Activated T-helper 1 cell treated with anti-CD3 and anti-CD28 coated beads, Interleukin-2, amount 50 U/mL, for 16 hours (primary cell): Measurements from ENCODE around the gene EYS.
"Not testable (repeated sequence)": the region's sequence is repeated elsewhere in the genome, so short reads cannot be mapped to it uniquely, and the experiment has no call there.

Experiments
- DNase-seq, 2 donors: peaks; one replicate each; pipeline ENCODE4 v3.0.0-alpha.2; 2020; ENCODE audit warnings: low read depth in 1 of 2, low spot score in 1 of 2

EYS gene

DNA sequence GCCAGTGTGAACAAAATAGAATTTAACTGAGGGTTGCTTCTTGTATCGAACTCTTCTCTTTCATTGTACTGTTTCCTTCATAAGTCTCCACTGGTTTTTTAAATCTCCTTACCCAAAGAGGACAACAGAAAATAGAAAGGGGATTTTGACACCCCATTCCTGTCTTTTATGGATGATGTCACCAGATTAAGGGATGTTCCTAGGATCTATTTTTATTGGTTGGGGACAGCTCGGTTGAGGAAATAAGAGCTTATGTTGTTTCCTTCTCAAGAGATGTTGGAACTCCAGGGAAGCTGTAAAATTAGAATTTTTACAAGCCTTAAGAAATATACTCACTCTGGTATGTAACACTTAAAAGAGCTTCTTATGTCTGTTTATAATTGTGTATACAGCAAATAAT is 1900.0 kb downstream of the EYS start:
- no peak for DNase-seq

GRCh38 chr6:63806573-63806913 is 1900.5 kb downstream of the EYS start:
- no peak for DNase-seq

DNA sequence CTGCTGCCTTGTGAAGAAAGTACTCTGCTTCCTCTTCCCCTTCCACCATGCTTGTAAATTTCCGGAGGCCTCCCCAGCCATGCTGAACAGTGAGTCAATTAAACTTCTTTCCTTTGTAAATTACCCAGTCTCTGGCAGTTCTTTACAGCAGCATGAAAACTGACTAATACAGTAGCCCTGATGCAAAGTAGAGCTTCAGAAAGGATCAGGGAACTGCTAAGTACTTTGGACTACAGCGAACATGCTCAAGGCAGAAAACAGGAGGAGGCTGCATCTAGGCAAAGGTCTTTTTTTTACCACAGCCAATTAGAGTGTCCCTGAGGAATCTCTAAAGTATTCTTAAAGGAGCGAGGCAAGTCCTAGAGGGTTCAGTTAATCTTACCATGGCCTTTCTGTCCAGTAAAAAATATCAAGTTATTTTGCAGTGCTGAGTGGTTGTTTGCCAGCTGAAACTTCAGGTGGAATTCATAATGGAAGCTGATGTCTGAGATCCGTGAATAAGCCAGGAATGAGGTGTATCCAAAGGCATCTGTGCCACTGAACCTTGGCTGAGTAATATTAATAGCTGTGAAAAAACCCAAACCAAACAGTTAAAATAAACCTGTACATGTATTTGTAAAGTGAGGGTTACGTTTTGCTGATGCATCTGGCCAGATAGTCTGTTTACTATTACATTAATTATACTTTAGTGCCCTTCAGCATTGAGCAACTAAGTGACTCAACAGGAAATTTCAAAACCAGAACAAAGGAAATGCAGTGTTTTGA is 1901.0 kb downstream of the EYS start:
- DNase-seq, result no peak

DNA sequence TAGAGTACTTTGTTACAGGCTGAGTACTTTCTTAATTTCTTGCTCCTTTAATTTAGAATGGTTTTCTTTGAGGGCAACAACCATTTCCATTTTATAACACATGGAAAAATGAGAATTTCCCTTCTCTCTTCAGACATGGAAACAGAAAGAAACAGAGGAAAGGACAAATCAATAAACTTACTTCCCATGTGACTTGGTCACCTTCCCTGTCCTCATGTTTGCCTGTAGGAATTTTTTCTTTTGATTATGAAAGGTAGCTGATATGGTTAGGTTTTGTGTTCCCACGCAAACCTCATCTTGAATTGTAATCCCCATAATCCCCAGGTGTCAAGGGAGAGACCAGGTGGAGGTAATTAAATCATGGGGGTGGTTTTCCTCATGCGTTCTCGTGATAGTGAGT is 1901.7 kb downstream of the EYS start:
- DNase-seq, result no peak

DNA sequence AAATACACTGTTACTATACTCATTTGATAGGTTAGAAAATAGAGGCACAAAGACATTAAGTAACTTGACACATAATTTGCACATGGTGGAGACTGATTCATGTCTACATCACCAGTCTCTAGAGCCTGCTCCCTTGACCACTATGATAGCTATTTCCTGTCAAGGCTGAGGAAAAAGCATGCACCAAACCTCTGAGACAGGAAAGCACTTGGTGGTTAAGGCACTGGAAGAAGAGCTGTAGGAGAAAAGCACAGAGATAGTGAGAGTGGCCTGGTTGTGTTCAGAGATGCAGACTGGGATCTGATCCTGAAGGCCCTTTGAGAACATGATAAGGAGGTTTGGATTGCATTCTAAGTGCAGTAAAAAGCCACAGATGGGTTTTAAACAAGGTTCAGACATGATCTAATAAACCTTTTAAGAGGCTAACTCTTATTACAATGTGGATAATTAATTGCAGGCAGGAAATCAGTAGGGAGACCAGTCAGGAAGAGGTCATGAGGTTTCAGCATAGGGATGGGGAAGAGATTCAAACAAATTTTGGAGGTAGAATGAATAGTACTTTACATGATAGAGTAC is 1902.6 kb downstream of the EYS start:
- DNase-seq, result no peak

DNA sequence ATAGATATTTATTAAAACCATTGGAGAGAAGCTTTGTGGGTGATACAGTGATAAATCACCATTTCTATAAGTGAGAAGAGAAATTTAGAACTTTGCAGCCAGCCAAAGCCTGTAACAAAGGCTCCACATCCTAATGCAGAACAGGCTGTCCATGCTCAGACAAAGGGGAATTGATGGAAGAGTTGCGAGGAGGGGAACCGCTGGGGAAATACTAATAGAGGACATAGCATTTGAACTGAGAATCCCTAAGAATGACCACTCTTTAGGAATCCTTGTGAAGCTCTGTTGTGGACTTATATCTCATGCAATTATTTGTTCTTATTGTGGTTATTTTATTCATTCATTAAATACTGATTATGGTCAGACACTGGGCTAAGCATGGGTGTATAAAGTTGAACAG is 1903.7 kb downstream of the EYS start:
- DNase-seq, result no peak

- no peak for DNase-seq
Observed at GRCh38 chr6:63802606-63803206, 1904.3 kb downstream of the EYS start.

GRCh38 chr6:63800386-63800785 is 1906.6 kb downstream of the EYS start:
- not testable (repeated sequence) for DNase-seq

DNA sequence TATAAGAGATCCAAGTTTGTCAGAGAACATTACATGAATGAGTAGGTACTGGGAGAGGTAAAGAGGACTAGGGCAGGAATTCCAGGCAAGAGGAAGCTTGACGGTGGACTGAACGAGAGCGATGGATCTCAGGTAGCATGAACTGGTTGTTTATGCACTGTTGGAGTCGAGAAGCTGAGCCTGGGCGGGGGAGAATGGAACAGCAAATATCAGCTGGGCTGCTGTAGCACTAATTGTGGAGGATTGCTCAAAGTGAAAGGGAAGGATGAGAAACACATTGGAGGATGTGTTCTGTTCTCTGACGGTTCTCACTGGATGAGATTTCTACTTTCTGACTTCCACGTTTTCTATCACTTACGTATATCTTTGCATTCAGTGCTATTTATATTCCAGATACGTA is 1907.2 kb downstream of the EYS start:
- no peak for DNase-seq

DNA sequence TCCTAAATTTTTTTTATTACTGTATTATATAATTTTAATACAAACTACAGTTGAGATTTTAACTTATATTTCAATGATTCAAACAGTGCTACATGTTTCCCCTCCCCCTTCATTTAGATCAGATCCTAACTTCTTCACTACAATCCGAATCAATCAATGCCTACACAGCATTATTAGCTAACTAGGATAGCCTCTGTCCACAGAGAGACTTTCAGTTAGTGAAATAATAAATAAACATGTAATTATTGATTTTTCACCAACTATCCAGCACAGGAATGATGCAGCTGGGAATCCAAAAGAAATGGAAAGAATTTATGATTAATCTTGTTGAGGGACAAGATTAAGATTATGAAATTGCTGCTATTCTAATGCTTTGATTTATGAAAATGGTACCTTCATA is 1907.7 kb downstream of the EYS start:
- DNase-seq, result no peak

DNA sequence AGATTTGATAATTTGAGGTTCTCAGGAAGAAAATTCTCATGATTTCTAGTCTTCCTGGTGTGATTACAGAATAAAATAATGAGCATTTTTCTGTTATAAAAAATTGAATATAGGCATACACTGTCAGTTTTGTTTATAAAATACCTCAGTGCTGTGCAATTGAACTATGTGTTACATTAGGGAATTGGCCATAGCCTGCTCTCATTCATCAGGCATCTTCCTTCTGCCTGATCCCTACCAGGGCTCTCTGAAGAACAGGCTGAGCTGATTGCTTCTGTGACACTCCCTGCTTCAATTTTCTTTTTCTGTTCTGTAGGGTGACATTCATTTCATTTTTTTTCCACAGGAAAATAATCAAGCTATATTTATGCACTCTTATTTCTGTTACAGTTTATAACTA is 1908.6 kb downstream of the EYS start:
- DNase-seq, result no peak

- DNase-seq, result no peak
Observed at GRCh38 chr6:63797721-63798120, 1909.3 kb downstream of the EYS start.

DNA sequence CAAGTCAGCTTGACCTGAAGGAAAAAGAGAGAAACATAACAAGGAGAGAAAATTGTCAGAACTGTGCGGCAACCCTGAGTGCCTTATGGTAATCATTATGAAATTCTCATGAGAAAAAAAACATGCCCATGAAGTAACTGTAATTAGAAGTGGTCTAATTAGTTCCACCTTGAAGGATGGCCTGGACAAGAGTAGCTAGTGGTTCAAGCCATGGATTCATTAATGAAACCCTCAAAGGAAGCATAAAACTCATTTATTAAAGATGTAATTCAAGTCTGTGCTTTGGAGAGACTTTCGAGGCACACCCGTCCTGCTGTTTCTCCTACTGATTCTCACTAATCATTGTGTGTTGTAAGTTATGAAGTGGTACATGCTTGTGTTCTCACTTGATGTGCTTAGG is 1911.2 kb downstream of the EYS start:
- DNase-seq, result no peak

DNA sequence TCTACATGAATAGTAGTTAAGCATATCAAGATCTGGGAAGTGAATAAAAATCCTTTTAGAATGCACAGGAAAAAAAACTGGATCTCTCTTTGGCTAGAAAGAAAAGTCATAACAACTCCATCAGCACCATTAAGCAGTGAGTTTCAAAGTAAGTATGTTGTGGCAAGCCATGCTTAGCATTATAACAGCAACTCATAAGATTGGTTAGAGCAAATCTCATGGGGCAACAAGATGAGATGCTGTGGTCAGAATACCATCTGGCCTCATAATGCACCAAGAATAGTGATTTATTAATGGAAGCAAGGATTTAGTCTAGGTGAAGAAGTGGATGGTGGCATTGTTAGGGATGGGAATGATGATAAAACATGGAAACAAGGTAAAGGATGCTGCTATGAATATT is 1912.0 kb downstream of the EYS start:
- no peak for DNase-seq

- DNase-seq, result no peak
Observed at GRCh38 chr6:63793465-63794137, 1913.4 kb downstream of the EYS start.

- DNase-seq, result no peak
Observed at GRCh38 chr6:63792736-63793464, 1914.1 kb downstream of the EYS start.

- DNase-seq, result no peak
Observed at GRCh38 chr6:63790334-63790733, 1916.7 kb downstream of the EYS start.

- DNase-seq, result no peak
Observed at GRCh38 chr6:63789699-63790098, 1917.3 kb downstream of the EYS start.

DNA sequence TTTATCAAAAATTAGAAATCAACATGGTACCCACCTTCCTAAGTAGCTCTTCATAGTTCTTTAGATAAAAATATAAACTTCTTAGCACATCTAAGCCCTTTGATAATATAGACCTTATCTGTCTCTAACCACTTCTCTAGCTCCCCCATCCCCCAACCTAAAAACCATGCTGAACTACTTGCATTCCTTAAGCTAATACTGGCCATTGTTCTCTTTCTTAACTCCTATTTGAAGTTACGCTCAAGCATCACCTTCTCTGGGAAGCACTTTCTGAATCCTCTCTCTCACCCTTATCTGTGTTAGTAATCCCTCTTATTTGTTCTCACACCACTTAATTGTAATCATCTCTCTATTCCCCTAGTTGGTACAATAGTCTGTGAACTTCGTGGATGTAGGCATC is 1918.5 kb downstream of the EYS start:
- no peak for DNase-seq

DNA sequence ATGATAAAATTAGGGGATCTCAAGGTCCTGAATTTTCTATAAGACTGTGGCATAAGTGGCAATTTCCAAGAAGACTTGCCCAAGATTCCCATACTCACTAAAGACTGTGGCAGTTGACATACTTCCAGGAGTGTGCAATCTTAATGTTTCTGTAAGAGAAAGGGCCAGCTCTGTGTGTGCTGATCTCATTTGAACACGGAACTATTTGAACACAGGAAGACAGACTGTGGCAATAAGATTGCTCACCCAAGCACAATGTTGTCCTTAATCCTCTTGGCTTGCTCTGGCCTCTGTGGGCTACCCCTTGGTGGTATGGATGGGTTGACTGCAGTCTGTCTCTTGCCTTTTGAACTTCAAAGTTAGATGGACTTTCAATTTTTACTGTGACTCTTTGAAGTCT is 1920.0 kb downstream of the EYS start:
- no peak for DNase-seq

DNA sequence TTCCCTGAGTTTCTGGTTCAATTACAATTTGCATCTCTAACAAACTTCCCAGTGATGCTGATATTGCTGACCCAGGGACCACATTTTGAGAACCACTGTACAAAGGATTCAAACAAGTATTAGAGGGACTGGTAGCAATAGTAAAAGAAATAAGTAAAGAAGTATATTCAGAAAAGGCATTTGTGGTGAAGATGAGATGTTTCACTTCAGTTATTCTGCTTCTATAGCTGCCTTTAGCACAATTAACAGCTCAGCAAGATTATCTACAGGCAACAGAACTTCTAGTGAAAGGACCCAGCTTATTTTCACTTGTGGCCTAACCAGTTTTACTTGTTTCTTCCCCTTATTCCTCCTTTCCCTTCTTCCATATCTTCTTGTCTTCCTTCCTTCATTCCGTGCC is 1922.0 kb downstream of the EYS start:
- DNase-seq, result no peak

DNA sequence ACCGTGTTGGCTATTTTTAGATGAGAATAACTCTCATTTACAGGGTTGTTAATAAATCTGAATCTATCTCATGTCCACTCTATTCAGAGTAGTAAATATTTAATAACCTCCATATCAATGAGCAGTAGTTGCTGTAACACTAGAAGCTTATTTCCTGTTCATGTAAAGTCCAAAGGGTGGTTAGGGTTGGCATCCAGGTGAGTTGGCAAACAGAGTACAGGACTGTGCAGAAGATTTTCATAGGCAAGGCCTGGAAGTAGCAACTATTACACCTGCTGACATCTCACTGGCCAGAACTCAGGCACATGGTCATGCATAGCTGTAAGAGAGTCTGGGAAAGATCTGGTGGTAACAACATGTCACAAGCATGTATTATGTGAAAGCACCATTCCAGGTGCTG is 1923.9 kb downstream of the EYS start:
- DNase-seq, result no peak
